ENCODE measurements around the gene UCMA. TPM values are rescaled to one million over a fixed set of nuclear protein-coding genes. Genes with fewer than 3 reads are reported as not detected.
"Not testable (repeated sequence)": the region's sequence is repeated elsewhere in the genome, so short reads cannot be mapped to it uniquely, and the experiment has no call there.

Gene UCMA
- total RNA-seq, 1 donor from 2014 or later = not detected

DNA sequence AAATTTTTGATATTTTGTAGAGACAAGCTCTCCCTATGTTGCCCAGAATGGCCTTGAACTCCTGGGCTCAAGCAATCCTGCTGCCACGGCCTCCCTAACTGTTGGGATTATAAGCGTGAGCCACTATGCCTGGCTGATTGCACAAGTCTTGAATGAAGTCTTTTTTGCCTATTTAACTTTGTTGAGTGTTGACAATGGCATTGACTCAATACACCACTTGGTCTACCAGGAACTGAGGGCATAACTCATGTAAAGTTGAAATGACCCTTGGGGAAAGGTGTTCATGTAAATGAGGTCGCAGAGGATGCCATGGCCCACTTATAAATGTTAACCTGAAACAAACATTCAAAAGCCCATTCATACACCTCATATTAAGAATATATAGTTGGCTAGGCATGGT lies 7.4 kb upstream of the UCMA start:
- DNase-seq (ENCODE audit: low spot score) = no peak
- Mint-ChIP-seq H3K4me3 (ENCODE audit: unreplicated experiment) (no peak overlapping the region), H3K4me1 (ENCODE audit: low read depth) (no peaks in the 10 kb centered on the region), H3K27me3 (ENCODE audit: low read depth) (peaks cover 9% of the 10 kb centered on the region), H3K27ac (ENCODE audit: unreplicated experiment) (no peak overlapping the region), H3K9me3 (ENCODE audit: low read depth) (no peaks in the 10 kb centered on the region), H3K36me3 (ENCODE audit: low read depth) (no peaks in the 10 kb centered on the region)
- TF ChIP-seq, protein P1, sequence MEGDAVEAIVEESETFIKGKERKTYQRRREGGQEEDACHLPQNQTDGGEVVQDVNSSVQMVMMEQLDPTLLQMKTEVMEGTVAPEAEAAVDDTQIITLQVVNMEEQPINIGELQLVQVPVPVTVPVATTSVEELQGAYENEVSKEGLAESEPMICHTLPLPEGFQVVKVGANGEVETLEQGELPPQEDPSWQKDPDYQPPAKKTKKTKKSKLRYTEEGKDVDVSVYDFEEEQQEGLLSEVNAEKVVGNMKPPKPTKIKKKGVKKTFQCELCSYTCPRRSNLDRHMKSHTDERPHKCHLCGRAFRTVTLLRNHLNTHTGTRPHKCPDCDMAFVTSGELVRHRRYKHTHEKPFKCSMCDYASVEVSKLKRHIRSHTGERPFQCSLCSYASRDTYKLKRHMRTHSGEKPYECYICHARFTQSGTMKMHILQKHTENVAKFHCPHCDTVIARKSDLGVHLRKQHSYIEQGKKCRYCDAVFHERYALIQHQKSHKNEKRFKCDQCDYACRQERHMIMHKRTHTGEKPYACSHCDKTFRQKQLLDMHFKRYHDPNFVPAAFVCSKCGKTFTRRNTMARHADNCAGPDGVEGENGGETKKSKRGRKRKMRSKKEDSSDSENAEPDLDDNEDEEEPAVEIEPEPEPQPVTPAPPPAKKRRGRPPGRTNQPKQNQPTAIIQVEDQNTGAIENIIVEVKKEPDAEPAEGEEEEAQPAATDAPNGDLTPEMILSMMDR (IDR thresholded peaks at IDR 0.05) = no peak

DNA sequence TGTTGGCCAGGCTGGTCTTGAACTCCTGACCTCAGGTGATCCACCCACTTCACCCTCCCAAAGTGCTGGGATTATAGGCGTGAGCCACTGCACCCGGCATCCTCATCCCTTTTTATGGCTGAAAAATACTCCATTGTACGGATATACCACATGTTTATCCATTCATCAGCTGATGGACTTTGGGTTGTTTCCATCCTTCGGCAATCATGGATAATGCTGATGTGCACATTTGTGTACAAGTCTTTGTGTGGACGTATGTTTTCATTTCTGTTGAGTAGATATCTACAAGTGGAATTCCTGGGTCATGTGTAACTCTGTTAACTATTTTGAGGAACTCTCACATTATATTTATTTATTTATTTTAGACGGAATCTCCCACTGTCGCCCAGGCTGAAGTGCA lies 5.7 kb upstream of the UCMA start:
- no peak overlapping the region for H3K4me3 Mint-ChIP-seq (ENCODE audit: unreplicated experiment)
- H3K9me3 Mint-ChIP-seq (ENCODE audit: low read depth) = no peaks in the 10 kb centered on the region
- TF ChIP-seq, protein P1 (IDR thresholded peaks at IDR 0.05) = no peak
- DNase-seq (ENCODE audit: low spot score) = no peak
- no peaks in the 10 kb centered on the region for H3K4me1 Mint-ChIP-seq (ENCODE audit: low read depth)
- H3K27me3 Mint-ChIP-seq (ENCODE audit: low read depth) = peaks cover 9% of the 10 kb centered on the region
- H3K27ac Mint-ChIP-seq (ENCODE audit: unreplicated experiment) = no peak overlapping the region
- no peaks in the 10 kb centered on the region for H3K36me3 Mint-ChIP-seq (ENCODE audit: low read depth)

DNA sequence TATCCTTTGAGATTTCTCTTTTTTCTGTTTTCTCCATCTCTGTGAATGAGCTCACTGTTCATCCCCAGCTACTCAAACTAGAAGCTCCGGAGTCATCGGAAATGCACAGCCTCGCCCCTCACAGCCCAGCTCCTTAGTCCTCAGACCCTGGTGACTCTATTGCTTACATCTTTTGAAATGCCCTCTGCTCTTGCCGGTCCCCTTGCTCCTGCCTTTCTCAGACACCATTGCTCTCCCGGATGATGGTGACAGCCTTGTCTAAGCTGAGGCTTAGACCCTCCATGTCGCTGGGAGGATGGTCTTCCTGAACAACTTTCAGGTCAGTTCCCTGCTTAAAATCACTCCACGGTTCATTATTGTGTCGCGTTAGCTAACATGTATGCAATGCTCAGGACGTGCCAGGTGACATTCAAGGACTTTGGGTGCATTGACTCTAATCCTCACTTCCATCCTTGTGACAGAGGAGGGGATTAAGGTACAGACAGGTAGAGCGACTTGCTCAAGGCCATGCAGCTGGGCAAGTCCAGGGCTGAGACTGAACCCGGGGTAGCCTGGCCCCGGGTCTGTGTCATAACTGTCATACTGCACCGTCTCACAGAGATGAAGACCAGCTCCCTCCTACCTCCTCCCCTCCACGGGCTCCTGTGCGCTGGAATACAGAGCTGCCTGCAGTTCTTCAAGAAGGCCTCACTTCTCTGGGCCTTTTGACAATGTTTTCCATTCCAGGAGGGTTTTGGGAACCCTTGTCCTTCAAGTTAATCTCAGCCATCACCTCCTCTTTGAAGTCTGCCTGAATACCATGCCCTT lies 4.3 kb upstream of the UCMA start:
- H3K27me3 Mint-ChIP-seq (ENCODE audit: low read depth) = peaks cover 9% of the 10 kb centered on the region
- H3K9me3 Mint-ChIP-seq (ENCODE audit: low read depth) = no peaks in the 10 kb centered on the region
- no peaks in the 10 kb centered on the region for H3K4me1 Mint-ChIP-seq (ENCODE audit: low read depth)
- no peak overlapping the region for H3K27ac Mint-ChIP-seq (ENCODE audit: unreplicated experiment)
- no peak overlapping the region for H3K4me3 Mint-ChIP-seq (ENCODE audit: unreplicated experiment)
- DNase-seq (ENCODE audit: low spot score) = no peak
- TF ChIP-seq, protein P1 (IDR thresholded peaks at IDR 0.05) = no peak
- no peaks in the 10 kb centered on the region for H3K36me3 Mint-ChIP-seq (ENCODE audit: low read depth)

DNA sequence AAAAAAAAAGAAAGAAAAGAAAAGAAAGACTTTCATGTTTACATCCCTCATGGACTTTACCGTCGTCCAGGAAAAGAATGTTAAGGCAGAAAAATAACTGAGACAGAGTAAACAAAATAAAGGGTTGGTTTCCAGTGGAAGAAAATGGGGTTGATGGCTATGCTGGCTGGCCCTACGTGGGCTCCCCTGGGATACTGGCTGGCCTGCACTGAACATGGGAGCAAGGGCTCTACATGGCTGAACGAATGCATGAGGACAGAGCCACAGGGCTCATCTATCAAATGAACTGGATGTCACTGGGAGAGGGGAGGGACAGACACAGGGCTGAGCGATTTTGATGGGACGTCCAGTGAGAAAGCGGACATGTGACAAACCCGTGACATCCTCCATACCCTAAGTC lies 2.5 kb upstream of the UCMA start:
- no peak overlapping the region for H3K4me3 Mint-ChIP-seq (ENCODE audit: unreplicated experiment)

DNA sequence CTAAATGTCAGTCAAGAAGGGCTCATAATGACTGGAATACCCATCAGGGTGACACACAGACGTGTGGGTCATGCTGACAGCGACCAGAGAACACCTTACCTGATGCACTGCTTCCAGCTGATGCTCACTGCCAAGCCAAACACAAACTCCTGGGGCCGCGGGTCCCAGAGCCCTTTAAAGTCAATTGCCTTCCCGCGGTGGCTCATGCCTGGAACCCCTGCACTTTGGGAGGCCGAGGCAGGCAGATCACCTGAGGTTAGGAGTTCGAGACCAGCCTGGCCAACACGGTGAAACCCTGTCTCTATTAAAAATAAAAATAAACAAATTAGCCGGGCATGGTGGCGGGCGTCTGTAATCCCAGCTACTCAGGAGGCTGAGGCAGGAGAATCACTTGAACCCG lies 562 bp upstream of the UCMA start:
- not testable (repeated sequence) for H3K4me1 Mint-ChIP-seq (ENCODE audit: low read depth); H3K27ac Mint-ChIP-seq (ENCODE audit: unreplicated experiment)

More for the DNA sequence above, 2.5 kb upstream of the UCMA start:
- Mint-ChIP-seq H3K9me3 (ENCODE audit: low read depth) (no peaks in the 10 kb centered on the region), H3K27ac (ENCODE audit: unreplicated experiment) (no peak overlapping the region), H3K4me1 (ENCODE audit: low read depth) (no peaks in the 10 kb centered on the region), H3K27me3 (ENCODE audit: low read depth) (peaks cover 9% of the 10 kb centered on the region), H3K36me3 (ENCODE audit: low read depth) (no peaks in the 10 kb centered on the region)
- no peak for DNase-seq (ENCODE audit: low spot score)
- TF ChIP-seq, protein P1 (IDR thresholded peaks at IDR 0.05) = no peak

DNA sequence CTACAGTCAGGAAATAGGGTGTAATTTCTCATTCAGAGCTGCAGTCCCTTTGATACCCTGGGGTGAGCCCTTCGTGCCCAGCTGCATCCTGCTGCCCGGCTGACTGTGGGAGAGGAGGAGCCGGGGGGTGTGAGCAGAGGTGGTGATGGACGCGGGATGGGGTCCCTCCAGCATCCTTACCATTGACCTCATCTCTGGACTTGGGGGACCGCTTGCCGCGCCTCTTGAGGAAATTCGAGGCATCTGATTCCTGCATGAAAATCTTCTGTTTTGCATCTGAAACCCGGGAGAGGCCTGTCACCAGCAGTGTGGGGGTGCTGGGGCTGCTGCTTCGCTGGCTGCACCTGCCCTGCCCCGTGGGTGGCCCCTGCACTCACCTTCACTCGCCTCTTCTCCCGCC lies 816 bp downstream of the UCMA start:
- H3K27me3 Mint-ChIP-seq (ENCODE audit: low read depth) = peaks cover 10% of the 10 kb centered on the region
- H3K4me1 Mint-ChIP-seq (ENCODE audit: low read depth) = no peaks in the 10 kb centered on the region
- H3K27ac Mint-ChIP-seq (ENCODE audit: unreplicated experiment) = no peak overlapping the region
- TF ChIP-seq, protein P1 (IDR thresholded peaks at IDR 0.05) = no peak
- no peaks in the 10 kb centered on the region for H3K9me3 Mint-ChIP-seq (ENCODE audit: low read depth)
- H3K4me3 Mint-ChIP-seq (ENCODE audit: unreplicated experiment) = no peak overlapping the region
- DNase-seq (ENCODE audit: low spot score) = no peak
- no peaks in the 10 kb centered on the region for H3K36me3 Mint-ChIP-seq (ENCODE audit: low read depth)

More for the DNA sequence above, 562 bp upstream of the UCMA start:
- H3K9me3 Mint-ChIP-seq (ENCODE audit: low read depth); H3K4me3 Mint-ChIP-seq (ENCODE audit: unreplicated experiment); H3K27me3 Mint-ChIP-seq (ENCODE audit: low read depth); DNase-seq (ENCODE audit: low spot score); H3K36me3 Mint-ChIP-seq (ENCODE audit: low read depth): not testable (repeated sequence)
